Central memory CD4-positive, alpha-beta T cell (primary cell): ENCODE results near the gene PDLIM4.
A peak's percentile ranks its signal among the peaks of the same experiment; 100 is the strongest.

Source experiments
- DNase-seq: peaks from one replicate; pipeline ENCODE4 v3.0.0; 2022

The PDLIM4 gene

DNA sequence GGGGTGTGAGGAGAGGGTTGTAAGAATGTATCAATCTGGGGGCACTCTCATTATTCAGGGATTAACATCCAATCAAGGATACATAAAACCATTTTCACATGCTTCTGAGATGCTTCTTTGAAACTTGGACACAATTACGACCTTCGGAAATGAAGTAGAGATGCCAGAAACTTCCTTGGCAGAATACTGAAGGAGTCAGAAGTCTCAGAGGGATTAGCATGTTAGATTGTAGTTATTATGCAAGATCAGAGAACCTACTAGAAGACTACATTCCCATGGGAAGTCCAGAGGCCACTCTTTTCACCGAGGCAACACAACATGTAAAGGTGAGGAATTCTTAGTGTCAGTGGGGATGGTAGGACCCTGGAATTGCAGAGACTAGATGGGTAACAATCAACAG is 31.6 kb downstream of the PDLIM4 start:
- DNase-seq = no peak

DNA sequence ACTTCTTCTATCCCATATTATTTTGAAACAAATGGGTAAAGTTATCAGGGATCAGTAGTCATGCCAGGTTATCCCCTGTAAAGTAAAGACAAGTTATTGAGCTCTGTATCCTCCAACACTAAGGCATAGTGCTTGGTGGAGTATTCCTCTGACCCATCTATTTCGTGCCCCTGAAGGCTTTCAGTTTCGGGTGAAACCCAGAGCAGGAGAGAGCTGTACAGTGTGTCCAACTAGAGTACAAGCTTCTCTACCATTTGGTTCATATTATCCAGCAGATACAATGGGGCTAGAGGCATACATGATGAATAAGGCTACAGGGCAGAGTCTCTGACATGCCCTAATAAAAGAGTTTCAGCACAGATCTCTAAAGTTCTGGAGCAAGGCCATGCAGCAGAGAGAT is 33.5 kb downstream of the PDLIM4 start:
- no peak for DNase-seq

- DNase-seq = peak; percentile 38
These were observed 35.8 kb downstream of the PDLIM4 start for GRCh38 chr5:132293066-132293991.

DNA sequence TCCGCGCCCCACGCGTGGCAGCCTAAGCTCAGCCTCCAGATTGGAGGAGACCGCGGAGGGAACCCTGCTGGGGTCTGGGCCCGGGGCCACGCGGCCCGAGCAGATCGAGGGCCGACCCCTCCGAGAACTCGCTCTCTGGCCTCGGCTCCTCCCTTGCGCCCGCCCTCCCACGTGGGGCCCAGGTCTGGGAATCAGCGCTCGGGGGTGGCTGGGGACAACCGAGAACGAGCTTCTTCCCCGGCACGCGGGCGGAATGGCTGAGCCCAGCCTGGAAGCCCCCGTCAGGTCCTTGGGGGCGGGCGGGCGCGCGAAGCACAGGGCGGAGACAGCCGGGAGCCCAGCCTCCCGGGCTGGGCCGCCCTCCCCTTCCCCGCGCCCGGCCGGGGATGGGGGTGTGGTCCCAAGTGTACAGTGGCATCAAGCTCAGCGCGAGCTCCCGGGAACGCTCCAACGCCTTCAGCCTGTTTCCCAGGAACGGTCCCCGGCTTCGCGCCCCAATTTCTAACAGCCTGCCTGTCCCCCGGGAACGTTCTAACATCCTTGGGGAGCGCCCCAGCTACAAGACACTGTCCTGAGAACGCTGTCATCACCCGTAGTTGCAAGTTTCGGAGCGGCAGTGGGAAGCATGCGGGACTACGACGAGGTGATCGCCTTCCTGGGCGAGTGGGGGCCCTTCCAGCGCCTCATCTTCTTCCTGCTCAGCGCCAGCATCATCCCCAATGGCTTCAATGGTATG is 36.7 kb downstream of the PDLIM4 start, which contains the start of gene SLC22A4:
Gene SLC22A4 (plus strand): TSS at position 403 of the 736 bp plus-strand sequence. CDS start 223 bp downstream, at position 626.
- peak; percentile 49 for DNase-seq

DNA sequence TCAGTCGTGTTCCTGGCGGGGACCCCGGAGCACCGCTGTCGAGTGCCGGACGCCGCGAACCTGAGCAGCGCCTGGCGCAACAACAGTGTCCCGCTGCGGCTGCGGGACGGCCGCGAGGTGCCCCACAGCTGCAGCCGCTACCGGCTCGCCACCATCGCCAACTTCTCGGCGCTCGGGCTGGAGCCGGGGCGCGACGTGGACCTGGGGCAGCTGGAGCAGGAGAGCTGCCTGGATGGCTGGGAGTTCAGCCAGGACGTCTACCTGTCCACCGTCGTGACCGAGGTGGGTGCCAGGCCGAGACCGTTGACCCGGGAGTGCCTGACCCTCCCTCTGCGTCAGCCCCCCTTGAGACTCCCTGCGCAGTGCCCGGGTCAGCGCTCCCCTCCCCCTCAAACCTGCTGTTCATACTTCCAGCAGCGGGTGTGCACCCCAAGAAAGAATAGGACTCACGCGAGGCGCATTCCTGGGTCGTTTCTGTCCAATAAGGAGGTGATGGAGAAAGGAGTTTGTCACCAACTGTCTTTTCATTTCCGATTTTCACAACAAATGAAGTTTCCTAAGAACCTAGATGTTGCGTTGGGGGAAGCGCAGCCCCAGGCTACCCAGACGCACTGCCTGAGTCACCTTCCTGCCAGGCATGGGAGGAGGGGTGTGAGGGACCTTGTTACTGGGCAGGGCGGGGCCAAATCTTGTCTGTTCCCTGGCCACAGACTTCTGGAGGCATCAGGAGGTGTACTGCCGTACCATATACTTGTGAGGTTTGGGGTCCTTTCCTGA is 37.4 kb downstream of the PDLIM4 start:
- peak; percentile 17 for DNase-seq

GRCh38 chr5:132295505-132296411 is 38.3 kb downstream of the PDLIM4 start:
- DNase-seq = no peak

- DNase-seq = no peak
These were observed 39.0 kb downstream of the PDLIM4 start for GRCh38 chr5:132296412-132297016.

GRCh38 chr5:132297211-132297940 is 39.9 kb downstream of the PDLIM4 start:
- DNase-seq = no peak

DNA sequence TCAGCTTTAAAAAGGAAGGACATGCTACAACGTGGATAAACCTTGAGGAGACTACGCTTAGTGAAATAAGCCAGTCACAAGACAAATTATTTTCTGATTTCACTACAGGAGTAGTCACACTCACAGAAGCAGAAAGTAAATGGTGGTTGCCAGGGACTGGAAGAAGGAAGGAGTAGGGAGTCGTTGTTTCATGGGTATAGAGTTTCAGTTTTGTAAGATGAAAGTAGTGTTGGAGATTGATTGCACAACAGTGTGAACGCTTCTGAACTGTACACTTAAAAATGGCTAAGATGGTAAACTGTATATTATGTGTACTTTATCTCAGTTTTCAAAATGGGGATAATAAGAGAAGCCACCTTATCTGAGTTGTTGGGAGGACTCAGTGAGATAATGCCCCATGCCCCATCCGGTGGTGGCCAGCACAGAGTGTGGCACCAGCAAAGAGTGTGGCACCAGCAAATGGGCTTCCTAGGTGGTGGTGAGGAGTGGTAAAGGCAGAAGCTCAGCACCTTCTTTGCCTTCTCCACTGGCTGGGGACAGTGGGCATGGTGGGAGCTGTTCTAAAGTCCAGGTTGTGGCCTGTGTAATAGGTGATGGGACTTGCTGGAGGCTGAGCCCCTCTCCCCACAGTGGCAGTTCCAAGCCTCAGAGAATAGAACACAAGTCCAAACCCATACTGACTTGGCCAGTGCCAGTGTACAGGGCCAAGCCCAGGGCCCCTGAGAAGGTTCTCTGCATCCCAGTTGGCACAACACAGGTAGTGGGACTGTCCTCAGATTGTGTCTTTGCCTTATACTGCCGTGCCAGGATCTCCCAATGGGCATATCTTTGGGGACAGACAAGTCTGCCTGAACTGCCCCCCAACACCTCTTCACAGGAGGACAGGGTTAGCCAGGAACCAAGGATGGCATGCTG is 41.1 kb downstream of the PDLIM4 start:
- no peak for DNase-seq

DNA sequence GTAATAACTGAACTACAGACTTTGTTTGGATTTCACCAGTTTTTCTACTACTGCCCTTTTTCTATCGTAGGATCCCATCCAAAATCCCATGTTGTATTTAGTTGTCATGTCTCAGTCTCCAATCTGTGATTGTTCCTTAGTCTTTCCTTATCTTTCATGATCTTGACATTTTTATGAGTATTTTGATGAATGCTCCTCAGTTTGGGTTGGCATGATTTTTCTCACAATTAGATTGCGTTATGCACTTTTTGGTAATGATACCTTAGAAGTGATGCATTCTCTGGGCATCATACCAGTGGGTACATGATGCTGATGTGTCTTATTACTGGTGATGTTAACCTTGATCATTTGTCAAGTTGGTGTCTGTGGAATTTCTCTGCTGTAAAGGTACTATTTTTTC is 42.4 kb downstream of the PDLIM4 start:
- DNase-seq = no peak

GRCh38 chr5:132300577-132301343 is 43.3 kb downstream of the PDLIM4 start:
- no peak for DNase-seq

GRCh38 chr5:132301344-132302271 is 44.1 kb downstream of the PDLIM4 start:
- DNase-seq = no peak

DNA sequence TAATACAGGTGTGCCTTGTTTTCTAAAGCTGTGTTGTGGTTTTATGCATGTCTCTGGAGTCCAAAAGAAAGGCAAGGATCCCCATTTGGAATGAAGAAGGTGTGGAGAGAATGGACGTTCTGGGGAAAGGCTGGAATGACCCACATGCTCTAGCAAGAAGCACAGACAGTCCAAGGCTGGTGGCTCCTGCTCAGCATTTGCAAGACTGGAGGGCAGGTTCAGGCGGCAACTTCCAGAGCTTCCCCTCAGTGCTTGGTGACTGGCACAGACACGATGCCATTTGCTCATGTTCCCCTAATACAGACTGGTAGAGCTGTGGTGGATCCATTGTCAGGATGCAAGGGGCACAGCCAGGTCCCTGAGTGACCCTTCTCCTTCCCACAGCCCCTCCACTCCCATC is 44.9 kb downstream of the PDLIM4 start:
- DNase-seq = no peak

- DNase-seq = no peak
These were observed 46.1 kb downstream of the PDLIM4 start for GRCh38 chr5:132303589-132303988.

DNA sequence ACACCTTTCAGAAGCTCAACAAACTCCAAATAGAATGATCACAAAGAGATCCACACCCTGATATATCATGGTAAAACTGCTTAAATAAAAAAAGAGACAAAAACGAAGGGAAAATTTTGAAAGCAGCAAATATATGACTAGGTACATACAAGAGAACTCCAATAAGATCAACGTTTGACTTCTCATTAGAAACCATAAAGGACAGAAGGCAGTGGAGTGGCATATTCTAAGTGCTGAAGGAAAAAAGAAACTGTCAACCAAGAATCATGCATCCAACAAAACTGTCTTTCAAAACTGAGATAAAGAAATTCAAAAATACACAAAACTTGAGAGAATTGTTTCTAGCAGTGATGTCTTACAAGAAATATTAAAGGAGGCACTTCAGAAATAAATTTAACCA is 47.9 kb downstream of the PDLIM4 start:
- no peak for DNase-seq

GRCh38 chr5:132308701-132309100 is 51.2 kb downstream of the PDLIM4 start:
- DNase-seq = no peak

DNA sequence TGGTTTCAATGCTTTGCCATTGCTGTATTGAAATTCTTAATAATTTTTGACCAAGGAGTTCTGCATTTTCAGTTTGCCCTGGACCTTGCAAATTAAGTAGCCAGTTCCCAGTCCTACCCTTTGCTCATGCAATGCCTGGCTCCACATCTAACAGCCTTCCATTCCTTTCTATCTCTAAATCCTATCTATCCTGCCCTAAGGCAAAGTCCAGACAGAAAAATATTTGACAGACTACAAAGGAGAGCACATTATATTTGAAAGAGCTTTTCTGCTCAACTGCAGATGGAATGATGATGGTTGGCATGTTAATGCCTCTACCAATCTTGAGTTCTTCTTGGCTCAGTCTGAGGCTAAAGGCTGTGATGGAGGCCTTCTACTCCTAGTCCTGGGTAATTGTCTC is 52.2 kb downstream of the PDLIM4 start:
- no peak for DNase-seq
